Skeletal muscle satellite cell (primary cell): ENCODE measurements around the gene HLX.

Experiments used
- H3K27me3 ChIP-seq: 2 replicates; pipeline ENCODE4 v1.7.0; 2013; ENCODE audit warnings: low read length; ENCODE audit not compliant: control insufficient read depth, insufficient read depth
- H3K36me3 ChIP-seq: 2 replicates; pipeline ENCODE4 v1.7.0; 2013; ENCODE audit warnings: mild to moderate bottlenecking, control low read depth, low read length; ENCODE audit not compliant: insufficient read depth
- H3K4me1 ChIP-seq: 2 replicates; pipeline ENCODE4 v1.7.0; 2013; ENCODE audit warnings: low read length; ENCODE audit not compliant: control insufficient read depth, insufficient read depth
- H3K4me2 ChIP-seq: 2 replicates; pipeline ENCODE4 v1.7.0; 2013; ENCODE audit warnings: mild to moderate bottlenecking, low read length
- H3K4me3 ChIP-seq: 2 replicates; pipeline ENCODE4 v1.7.0; 2013; ENCODE audit warnings: low read length
- H3K9ac ChIP-seq: 2 replicates; pipeline ENCODE4 v1.7.0; 2013; ENCODE audit warnings: mild to moderate bottlenecking, low read depth, low read length, moderate library complexity
- H3K9me3 ChIP-seq: replicated peaks from 2 replicates; pipeline ENCODE4 v1.7.0; 2013; ENCODE audit warnings: mild to moderate bottlenecking, control low read depth, low read length

The HLX gene

DNA sequence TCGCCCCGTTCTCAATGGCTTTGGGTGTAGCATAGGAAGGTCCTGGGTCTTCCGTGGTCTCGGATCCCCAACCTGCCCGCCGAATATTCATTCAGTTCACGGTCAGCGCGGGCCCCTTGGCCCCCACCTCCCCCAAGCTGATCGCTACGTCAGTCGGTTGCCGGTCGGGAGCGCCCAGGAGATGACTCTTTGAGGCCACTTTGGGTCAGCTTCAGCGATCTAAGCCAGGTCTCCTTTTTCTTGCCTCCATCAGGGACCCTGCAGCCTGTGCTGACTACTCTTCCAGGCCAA lies 12.8 kb downstream of the HLX start:
- Histone ChIP-seq H3K9ac (no peak overlapping the region), H3K4me1 (no peaks in the 10 kb centered on the region), H3K27me3 (no peaks in the 10 kb centered on the region), H3K36me3 (no peaks in the 10 kb centered on the region), H3K4me3 (no peak overlapping the region), H3K4me2 (no peak overlapping the region), H3K9me3 (no peaks in the 10 kb centered on the region)

DNA sequence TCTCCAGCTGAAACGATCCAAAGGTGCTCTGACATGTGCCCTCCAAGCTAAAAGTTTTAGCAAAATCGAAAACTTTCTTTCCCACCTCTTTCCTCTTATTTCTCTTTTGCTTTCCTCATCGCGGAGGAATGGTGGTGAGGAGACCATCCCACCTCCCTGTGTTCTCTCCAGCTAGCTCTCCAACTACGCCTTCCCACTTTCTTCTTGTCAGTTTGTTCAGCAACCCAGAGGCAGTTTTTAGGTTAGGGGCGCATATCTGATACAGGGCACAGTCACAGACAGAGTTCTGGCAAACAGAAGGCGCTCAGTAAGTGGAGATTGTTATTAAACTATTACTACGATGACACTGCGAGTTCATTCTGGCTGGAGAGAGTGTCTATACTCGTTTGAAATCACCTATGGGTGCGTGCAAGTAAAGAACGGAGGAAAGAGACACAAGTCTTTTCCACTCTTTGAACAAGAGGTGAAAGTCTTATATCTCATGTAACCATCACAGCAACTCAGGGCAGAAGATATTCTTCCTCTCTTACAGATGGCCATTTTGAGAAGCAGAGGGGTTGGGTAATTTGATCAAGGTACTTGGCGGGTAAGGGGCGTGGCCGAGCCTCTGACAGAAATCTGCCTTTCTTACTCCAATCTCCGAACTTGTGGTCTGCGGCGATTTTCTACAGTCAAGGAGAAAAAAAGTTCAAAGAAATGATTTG lies 13.9 kb downstream of the HLX start:
- Histone ChIP-seq H3K9ac (no peak overlapping the region), H3K27me3 (no peaks in the 10 kb centered on the region), H3K4me2 (no peak overlapping the region), H3K36me3 (no peaks in the 10 kb centered on the region), H3K4me3 (no peak overlapping the region), H3K4me1 (no peaks in the 10 kb centered on the region), H3K9me3 (no peaks in the 10 kb centered on the region)

DNA sequence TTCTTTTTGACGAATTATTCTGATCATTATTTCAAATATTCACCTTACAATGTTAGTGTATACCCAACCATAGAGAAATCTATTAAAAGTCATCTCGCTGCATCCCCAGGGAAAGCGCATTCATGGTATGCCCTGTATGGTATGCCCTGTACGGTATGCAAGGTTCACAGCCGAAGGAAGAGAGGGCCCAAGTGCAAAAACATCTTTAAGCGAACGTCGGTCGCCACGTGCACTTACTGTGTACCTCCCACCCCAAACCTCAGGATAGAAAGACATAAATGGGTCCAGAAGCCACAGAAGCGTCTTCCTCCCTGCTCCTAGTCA lies 14.4 kb downstream of the HLX start:
- no peaks in the 10 kb centered on the region for H3K27me3 ChIP-seq
- H3K4me1 ChIP-seq = no peaks in the 10 kb centered on the region
- H3K4me2 ChIP-seq = no peak overlapping the region
- H3K9me3 ChIP-seq = no peaks in the 10 kb centered on the region
- H3K9ac ChIP-seq = no peak overlapping the region
- H3K36me3 ChIP-seq = no peaks in the 10 kb centered on the region
- no peak overlapping the region for H3K4me3 ChIP-seq

DNA sequence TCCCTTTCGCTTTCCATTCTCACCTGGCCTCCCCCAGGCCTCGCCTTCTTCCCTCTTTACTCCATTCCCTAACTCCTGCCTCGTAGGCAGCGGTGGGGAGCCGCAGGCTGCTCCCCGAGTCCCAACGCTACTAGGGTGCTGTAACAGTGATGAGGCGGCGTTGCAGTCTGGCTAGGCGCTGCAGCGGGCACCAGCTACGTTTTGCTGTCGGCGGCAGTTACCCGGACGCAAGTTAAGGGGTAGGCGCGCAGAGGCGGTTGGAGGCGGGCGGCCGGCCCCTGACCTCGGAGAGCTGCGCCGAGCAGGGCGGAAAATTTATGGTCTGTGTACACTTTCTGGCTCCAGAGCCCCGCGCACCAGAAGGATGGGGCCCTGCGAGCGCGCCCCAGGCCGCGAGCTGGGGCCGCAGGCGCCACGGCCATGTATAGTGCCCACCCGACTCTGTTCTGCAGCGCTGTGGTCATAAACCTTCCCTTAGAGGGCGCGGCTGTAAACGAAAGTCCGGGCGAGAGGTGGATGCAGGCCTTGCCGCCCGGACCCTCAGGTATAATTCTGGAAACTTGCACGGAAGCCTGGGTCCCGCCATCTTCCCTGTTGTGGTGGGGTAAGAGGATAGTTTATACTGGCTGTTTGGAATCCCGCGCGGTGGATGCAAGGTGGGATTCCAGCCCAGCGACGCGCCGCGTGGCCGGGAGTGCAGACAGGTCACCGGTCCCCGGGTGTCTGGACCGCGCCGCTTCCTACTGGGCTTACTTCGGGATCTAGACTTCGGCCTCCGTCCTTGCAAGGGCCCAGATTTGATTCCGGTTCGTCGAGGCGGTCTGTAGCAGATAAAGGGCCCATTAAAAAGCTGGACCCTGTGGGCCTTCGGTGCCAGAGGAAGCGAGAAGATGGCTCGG lies 15.0 kb downstream of the HLX start:
- Histone ChIP-seq H3K9ac (no peak overlapping the region), H3K4me2 (no peak overlapping the region), H3K4me3 (no peak overlapping the region), H3K4me1 (no peaks in the 10 kb centered on the region), H3K36me3 (no peaks in the 10 kb centered on the region), H3K27me3 (no peaks in the 10 kb centered on the region), H3K9me3 (no peaks in the 10 kb centered on the region)

DNA sequence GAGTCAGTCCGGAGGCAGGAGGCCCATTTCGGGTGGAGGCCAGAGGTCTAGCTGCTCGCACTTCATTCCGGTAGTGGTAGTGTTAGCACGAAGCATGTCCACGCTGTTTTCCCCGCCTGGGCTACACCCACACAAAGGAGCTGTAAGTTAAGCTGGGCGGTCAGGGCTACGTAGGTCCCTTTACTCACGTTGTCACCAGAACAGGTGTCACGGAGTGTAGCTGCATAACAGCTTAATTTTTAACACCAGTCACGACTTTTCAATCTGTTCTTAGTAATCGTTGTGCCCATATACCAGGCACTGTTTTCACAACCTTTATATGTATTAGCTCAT lies 15.6 kb downstream of the HLX start:
- no peak overlapping the region for H3K9ac ChIP-seq
- H3K4me2 ChIP-seq = no peak overlapping the region
- no peaks in the 10 kb centered on the region for H3K4me1 ChIP-seq
- no peaks in the 10 kb centered on the region for H3K36me3 ChIP-seq
- no peak overlapping the region for H3K4me3 ChIP-seq
- H3K27me3 ChIP-seq = no peaks in the 10 kb centered on the region
- no peaks in the 10 kb centered on the region for H3K9me3 ChIP-seq

DNA sequence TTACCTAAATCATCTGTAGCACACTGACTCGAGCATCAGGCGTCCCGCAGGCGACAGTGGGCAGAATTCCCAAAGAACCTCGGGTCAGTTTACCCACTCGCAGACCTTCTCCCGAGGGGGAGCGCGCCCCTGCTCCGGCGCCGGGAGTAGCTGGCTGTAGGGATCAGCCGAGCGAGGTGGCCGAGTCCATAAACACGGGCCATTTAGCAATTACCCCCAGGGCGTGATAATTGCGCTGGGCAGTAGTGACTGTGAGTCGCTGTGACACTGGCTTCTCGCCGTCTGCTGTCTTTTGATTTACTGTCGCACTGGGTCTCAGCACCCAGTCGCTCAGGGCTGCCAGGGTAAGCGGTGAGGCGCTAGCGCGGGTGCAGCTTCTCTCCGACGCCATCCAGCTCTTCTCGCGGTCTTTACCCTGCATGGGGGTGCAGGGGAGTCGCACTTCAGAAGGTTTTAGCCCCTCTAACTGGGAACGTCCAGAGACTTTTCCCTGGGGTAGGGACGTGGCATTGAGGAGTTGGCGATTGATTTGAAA lies 16.2 kb downstream of the HLX start:
- no peaks in the 10 kb centered on the region for H3K36me3 ChIP-seq
- H3K4me2 ChIP-seq = no peak overlapping the region
- H3K4me3 ChIP-seq = no peak overlapping the region
- H3K9ac ChIP-seq = no peak overlapping the region
- no peaks in the 10 kb centered on the region for H3K9me3 ChIP-seq
- H3K4me1 ChIP-seq = no peaks in the 10 kb centered on the region
- H3K27me3 ChIP-seq = no peaks in the 10 kb centered on the region

DNA sequence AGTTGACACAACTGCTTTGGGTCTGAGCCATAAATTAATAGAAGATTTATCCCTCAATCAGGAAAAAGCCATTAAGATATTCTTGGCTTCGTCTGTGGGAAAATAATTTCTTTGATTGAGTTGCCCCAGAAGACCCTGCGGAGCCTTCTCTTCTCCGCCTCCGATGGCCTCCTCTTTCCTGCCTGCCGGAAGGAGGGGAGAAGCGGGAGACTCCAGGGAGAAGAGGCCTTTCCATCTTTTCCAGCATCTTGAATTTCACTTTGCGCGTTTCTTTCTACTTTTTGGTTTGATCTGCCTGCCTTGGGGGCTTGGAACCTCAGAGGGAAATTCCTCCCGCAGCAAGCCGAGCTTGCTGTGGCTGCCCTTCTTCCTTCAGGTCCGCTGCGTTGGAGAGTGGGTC lies 16.8 kb downstream of the HLX start:
- no peaks in the 10 kb centered on the region for H3K9me3 ChIP-seq
- no peak overlapping the region for H3K4me2 ChIP-seq
- no peaks in the 10 kb centered on the region for H3K36me3 ChIP-seq
- no peak overlapping the region for H3K4me3 ChIP-seq
- no peaks in the 10 kb centered on the region for H3K4me1 ChIP-seq
- no peaks in the 10 kb centered on the region for H3K27me3 ChIP-seq
- no peak overlapping the region for H3K9ac ChIP-seq

DNA sequence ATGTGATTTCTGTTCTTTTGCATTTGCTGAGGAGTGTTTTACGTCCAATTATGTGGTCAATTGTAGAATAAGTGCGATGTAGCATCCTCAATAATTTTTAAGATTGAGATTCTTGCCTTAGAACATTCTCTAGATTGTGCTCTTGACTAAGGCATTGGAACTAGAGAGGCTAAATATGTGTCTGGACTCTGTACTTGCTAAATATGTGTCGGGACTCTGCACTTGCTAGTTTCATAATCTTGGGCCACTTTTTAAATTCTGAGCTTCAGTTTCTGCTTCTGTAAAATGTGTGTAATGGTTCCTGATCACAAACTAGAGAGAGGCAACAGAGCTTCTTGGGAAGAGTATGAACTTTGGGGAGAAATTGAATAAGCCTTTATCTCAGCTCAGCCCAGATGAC lies 21.6 kb downstream of the HLX start:
- Histone ChIP-seq H3K4me2 (no peak overlapping the region), H3K36me3 (no peaks in the 10 kb centered on the region), H3K9me3 (no peaks in the 10 kb centered on the region), H3K4me1 (no peaks in the 10 kb centered on the region), H3K27me3 (no peaks in the 10 kb centered on the region), H3K4me3 (no peak overlapping the region), H3K9ac (no peak overlapping the region)

DNA sequence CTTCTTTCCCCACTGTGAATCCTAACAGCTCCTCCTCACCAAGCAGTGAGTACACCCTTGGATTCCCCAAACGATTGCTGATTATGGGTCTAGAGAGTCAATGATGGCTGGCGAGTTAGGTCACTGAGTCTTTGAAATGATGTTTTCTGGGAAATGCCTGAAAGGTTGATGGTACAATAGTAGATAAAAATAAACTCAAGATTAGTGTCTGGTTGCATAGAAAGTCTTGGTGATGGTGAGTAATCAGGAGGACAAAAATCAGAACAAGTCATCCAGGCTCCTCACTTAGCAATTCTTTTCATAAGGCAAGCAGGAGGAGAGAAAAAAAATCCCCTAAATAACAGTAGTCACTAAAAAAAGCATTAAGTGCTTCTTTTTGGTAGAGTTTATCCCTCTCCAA lies 22.6 kb downstream of the HLX start:
- Histone ChIP-seq H3K27me3 (no peaks in the 10 kb centered on the region), H3K4me3 (no peak overlapping the region), H3K9me3 (no peaks in the 10 kb centered on the region), H3K9ac (no peak overlapping the region), H3K4me1 (peaks cover 9% of the 10 kb centered on the region), H3K36me3 (no peaks in the 10 kb centered on the region), H3K4me2 (no peak overlapping the region)

DNA sequence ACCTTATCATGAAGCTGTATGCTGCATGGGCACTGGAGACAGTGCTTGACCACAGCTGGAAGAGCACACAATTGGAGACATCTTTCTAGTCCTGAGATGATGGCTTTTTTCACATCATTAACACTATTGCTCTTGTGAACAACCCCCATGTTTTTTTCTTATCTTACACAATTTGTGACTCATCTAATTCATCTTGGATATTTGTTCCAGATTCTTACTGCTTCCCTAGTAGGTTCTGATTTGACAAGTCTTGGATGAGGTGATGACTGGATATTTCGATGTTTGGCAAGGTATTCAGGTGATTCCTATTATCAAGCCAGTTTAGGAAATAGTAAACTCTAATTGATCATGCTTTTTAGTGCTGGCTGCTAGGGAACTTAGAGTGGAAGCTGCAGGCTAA lies 23.7 kb downstream of the HLX start:
- Histone ChIP-seq H3K4me2 (no peak overlapping the region), H3K4me1 (peaks cover 15% of the 10 kb centered on the region), H3K9ac (no peak overlapping the region), H3K9me3 (no peaks in the 10 kb centered on the region), H3K36me3 (no peaks in the 10 kb centered on the region), H3K4me3 (no peak overlapping the region), H3K27me3 (no peaks in the 10 kb centered on the region)

DNA sequence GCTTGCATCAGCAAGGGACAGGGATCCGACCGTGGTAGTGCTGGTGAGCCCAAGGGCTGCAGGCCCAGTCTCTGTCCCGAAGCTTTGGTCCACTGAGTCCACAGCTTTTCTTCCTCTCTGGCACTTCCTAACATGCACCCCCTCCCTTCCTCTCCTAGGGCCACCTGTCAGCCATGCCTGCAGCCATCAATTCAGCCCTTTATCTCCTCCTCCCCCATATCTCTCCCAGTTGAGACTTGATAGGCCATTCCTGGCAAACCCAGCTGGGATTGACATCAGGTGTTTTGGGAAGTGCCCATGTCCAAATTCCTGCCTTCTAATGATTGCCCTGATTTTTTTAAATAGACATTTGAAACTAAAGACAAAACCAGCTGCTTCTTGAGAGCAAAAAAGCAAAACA lies 25.6 kb downstream of the HLX start:
- Histone ChIP-seq H3K36me3 (no peaks in the 10 kb centered on the region), H3K9ac (no peak overlapping the region), H3K4me1 (peaks cover 15% of the 10 kb centered on the region), H3K4me3 (no peak overlapping the region), H3K27me3 (no peaks in the 10 kb centered on the region), H3K9me3 (no peaks in the 10 kb centered on the region), H3K4me2 (no peak overlapping the region)
